ENCODE results near the gene RRM2. TPM values are rescaled to one million over a fixed set of nuclear protein-coding genes. Genes with fewer than 3 reads are reported as not detected.

Gene RRM2
- total RNA-seq, 1 donor from 2014 or later = 1.3 TPM

DNA sequence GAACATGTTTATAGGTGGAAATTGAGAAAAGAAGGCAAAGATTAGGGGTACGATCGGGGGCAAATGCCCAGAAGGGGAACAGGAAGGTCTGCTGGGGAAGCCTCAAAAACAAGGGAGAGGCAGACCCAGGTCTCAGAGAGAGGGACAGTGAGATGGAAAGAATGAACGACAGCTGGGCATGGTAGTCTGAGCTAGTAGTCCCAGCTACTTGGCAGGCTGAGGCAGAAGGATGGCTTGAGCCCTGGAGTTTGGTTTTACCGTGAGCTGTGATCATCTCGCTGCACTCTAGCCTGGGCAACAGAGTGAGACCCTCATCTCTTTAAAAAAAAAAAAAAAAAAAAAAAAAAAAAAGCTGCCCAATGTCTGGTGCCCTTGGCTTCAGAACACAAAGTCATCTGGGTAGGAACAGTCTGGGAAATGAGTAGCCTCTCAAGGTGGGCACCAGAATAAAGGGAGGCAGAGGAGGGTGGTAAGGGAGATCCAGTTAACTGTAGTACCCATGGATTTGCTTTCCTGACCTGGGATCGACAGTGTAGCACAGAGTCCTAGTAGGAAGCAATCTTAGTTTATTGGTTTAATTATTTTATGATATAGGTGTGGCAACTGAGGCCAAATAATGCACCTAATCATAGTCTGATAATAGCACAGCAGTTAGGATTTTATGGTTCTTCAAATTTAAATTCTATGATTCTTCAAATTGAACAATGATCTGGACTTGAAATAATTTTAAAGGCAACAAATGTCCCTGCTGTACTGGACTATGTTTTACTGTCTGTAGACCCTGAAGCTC, 3.5 kb downstream of the RRM2 start:
- ATAC-seq = no peak
- intact Hi-C loops (cut with micrococcal nuclease) = loop anchor here (2.0 kb wide), 1 partner anchor 309 kb away; no protein-coding TSS in a partner anchor
- DNase-seq = no peak

DNA sequence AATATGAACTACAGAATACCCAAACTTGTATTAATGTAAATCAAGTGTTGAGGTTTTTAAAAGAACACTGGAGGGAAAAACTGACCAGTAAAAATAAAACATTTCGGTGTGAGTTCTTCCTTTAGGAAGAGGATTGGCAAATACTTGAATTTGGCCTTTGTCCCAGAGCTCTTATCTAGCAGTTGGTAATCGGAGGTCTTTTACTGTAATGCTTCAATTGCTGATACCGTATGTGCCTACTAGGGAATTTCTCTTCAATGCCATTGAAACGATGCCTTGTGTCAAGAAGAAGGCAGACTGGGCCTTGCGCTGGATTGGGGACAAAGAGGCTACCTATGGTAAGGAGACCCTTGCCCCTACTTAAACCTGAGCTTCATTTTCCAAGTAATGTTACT, 4.1 kb downstream of the RRM2 start:
- intact Hi-C loops (cut with micrococcal nuclease) = no loop called here
- no peak for ATAC-seq
- no peak for DNase-seq

DNA sequence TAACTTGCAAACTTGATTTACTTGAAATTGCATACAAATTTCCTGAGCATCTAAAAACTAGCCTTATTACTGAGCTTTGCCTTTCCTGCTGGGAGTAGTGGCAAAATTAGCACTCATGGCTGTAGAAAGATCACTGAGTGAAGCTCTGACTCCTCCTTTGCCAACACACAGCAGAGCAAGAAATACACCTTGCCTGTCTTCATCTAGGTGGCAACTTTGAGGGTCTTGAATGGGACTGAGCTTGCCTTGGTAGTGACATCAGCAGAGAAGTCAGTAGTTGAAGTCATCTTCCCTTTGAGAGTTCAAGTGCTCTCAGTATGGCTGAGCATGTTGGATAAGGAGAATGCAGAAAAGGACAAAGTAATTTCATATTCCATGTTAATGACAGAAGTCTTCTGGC, 5.9 kb downstream of the RRM2 start:
- no peak for ATAC-seq
- DNase-seq = no peak
- intact Hi-C loops (cut with micrococcal nuclease) = no loop called here

DNA sequence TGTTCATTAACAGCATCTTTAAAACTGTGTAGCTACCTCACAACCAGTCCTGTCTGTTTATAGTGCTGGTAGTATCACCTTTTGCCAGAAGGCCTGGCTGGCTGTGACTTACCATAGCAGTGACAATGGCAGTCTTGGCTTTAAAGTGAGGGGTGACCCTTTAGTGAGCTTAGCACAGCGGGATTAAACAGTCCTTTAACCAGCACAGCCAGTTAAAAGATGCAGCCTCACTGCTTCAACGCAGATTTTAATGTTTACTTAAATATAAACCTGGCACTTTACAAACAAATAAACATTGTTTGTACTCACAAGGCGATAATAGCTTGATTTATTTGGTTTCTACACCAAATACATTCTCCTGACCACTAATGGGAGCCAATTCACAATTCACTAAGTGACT, 7.0 kb downstream of the RRM2 start:
- DNase-seq = no peak
- intact Hi-C loops (cut with micrococcal nuclease) = no loop called here
- no peak for ATAC-seq

DNA sequence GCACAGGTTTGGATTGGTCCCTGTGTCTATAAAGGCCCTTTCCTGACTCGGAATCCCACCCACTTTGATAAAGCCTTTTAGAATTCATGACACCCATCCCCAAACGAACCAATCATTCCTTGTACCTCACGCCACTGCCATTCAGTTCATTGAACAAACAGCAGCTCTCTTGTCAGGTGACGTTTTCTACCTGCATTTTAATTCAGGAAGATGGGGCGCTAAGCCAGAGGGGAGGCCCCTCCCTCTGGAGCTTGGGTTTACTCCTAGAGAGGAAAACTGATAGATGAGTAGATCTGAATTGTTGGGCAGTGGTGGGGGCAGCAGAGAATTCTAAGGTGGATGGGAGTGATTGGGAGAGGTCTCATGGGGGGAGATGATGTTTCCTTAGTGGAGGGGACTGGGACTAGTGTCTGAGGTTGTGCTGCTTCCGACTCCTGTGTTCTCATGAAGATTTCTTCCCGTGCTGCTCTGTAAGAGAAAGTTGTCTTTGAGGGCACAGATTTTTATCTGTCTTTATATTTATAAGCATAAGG, 9.6 kb downstream of the RRM2 start:
- no peak for DNase-seq
- ATAC-seq = no peak
- intact Hi-C loops (cut with micrococcal nuclease) = no loop called here

DNA sequence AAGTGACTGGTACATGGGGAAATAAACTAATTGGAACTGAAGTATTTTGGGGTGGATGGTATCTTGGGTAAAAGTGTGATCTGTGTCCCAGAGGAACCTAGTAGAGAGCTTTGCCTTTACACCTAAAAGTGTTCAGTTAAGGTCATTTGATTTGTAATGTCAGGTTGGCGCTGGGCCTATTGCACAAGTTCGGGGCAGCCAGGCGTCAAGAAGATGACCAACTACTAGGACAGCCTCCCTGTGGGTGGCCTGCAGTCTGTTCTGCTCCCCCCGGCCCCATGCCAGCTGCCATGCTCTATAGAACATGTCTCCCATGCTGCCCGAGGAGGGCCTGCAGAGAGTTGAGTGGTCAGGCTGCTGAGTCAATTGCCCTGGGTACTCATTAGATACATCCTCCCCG, 10.1 kb downstream of the RRM2 start:
- intact Hi-C loops (cut with micrococcal nuclease) = no loop called here
- no peak for ATAC-seq
- no peak for DNase-seq

DNA sequence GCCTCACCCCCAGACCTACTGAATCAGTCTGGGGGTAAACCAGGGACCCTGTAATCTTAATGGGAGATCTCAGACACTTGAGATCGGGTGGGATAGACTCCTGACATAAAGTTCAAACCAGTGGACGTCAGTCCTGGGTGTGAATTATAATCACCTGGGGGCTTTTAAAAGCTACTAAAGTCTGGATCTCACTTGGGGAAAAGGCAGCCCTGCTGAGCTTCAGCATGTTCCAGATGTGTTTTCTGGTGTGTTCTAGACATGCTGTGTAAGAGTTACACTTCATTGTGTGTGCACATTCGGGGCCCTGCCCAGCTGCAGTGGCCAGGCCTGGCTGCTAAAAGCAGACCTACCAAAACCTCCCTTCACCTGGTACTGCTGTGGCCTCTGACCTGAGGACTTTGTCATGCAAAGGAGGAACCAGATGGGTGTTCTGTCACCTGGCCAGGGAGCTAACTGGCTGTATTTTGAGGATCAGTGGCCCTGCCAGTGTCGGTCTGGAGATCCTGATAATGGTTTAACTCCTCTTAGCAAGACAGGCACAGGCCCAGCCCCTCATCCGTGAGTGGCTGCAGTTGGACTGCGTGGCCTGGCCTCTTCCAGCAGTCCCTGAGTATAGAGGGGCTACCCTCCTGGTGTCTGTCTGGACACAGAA, 10.6 kb downstream of the RRM2 start:
- no peak for DNase-seq
- ATAC-seq = no peak
- intact Hi-C loops (cut with micrococcal nuclease) = no loop called here

DNA sequence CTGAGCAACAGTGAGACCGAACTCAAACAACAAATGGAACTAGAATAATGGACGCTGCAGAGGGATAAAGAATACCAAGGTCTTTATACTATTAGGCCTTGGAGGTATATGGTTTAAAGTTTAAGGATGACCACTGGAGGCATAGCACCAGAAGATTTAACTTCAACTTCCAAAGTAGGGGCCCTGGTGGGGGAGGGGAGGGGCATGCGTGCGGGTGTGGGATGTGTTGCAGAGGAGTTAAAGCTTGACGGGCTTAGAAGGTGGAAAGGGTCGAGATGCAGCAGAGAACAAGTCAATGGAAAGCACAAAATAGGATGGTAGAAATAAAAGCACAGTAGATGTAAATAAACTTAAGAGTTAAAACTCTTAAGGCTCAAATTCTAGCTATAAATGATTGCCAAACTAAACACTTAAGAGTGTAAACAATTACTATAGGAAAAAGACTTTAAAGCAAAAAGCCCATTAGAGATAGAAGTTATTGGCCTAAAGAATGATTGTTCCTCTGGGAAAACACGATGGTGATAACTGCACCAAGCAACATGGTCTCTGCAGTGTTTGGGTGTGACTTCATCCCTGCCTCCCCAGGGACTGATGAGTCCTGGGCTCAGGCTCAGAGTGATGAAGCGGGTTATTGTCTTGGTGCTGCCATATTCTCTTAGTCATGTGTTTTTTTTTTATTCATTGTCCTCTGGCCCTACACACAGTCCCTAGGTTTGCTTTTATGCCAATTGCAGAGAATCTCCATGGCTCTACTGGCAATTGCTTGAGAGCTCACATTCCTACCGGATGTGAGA, 13.0 kb downstream of the RRM2 start:
- ATAC-seq (no peak), DNase-seq (no peak)
- intact Hi-C loops (cut with micrococcal nuclease) = no loop called here

DNA sequence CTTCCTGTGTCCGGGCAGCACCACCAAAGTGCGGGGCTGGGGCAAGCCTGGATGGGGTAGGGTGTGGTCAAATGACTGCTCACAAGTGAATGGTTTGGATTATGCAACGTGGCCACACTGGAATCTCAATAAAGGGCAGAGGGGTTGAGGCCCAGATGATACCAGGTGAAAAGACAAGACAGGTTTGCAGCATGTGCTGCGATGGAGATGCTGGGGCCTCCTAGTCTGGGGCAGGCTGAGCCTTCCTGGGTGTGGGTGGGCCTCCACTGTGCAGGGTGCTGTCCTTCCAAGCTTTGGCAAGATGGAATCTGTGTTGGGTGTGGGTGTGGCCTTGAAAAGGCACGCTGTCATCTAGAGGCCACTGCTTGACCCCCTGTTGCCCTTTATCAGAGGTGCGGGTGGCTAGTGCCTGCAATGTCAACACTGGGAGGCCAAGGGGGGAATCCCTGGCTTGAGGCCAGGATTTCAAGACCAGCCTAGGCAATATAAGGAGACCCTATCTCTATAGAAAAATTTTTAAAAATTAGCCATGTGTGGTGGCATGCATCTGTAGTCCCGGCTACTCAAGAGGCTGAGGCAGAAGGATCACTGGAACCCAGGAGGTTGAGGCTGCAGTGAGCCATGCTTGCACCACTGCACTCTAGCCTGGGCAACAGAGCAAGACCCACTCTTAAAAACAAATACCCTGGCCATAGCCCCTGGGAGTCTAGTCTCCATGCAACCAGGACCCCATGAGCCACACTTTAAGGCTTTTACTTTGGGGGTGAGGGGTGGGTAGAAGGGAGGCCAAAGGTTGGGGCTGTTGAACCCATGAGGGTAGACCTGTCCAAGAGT, 13.8 kb downstream of the RRM2 start:
- DNase-seq (no peak), ATAC-seq (no peak)
- intact Hi-C loops (cut with micrococcal nuclease) = no loop called here

DNA sequence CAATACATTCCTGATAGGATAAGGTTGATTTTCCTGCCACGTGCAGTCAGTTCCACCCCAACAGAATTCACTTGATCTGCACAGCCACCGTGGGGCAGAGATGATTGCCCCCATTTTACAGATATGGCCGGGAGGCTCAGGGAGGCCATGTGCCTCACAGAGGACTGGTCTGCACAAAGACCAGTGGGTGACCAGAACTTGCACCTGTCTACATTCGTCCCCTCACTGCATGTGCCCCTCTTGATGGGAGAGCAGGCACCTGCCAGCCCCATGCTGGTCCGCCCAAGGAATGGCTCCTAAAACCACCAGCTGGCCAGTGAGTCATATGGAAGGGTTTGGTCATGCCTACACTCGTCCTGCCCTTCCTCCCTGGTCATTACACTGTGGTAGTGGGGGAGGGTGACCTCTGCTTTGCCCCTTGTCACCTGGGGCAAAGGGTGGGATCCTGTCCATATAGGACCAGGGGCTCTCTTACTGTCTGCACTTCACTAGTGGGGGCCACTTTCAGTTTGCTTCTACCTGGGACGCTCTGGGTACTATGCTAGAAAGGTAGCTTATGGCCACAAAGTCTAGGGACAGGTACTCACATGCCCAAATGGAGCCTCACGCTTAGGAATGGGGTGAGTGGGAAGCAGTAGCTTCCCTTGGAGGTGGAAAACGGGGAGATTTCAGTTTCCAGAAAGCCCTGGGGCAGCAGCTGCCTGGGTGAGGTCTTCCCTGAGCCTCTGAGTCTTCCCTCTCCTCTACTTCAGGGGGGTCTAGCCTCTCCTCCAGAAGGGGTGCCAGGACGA, 14.7 kb downstream of the RRM2 start:
- ATAC-seq = no peak
- intact Hi-C loops (cut with micrococcal nuclease) = no loop called here
- no peak for DNase-seq

DNA sequence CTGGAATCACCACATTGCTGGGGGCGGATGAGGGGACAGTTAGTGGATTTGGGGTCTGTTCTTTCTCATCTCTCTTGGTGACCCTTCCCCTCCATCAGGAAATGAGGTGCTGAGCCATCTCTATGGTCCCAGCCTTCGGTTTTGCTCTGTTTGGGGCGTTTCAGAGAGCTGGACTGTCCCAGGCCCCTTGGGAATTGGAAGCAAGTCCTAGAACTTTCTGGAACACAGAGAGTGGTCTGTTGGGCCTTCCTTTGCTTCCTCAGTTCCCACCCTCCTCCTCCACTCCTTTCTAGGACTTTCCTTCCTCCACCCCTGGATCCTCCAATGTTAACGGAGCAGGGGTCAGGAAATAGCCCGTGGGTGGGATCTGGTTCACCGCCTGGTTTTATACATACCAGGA, 17.0 kb downstream of the RRM2 start:
- no peak for ATAC-seq
- DNase-seq = no peak
- intact Hi-C loops (cut with micrococcal nuclease) = no loop called here

DNA sequence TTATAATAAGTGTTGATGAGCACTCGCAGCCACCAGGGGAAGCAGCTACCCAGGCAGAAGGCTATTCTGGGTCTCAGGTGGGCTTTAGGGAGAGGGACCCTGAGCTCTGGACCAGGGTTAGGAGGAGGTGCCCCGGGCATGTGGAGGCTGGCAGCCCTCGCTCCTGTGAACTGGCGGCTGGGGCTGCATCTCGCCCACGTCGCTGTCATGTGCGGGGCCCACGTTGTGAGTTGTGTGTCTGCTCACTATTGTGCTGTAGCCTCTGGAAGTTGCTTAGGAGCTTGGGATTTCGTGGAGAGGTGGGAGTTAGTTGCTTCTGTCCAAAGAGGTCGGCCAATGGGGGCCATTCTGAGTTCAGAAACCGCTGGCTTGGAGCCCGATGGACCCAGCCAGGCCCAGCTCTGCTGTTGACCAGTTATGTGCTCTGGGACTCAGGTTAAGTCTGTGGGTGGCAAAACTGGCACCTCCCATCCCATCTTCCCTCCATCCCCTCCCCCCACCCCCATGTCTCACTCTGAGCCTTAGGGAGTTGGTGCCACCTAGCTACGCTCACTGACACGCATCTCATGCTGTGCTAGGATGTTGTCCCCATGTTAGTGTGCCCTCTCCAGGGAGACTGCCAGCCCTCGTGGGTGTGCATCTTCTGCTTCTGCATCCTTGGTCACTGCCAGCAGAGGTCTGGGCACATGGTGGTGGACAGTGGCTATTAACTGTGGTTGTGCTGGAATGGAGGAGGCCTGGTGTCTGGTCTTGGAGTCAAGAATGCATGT, 18.5 kb downstream of the RRM2 start:
- DNase-seq = no peak
- intact Hi-C loops (cut with micrococcal nuclease) = no loop called here
- ATAC-seq = no peak

DNA sequence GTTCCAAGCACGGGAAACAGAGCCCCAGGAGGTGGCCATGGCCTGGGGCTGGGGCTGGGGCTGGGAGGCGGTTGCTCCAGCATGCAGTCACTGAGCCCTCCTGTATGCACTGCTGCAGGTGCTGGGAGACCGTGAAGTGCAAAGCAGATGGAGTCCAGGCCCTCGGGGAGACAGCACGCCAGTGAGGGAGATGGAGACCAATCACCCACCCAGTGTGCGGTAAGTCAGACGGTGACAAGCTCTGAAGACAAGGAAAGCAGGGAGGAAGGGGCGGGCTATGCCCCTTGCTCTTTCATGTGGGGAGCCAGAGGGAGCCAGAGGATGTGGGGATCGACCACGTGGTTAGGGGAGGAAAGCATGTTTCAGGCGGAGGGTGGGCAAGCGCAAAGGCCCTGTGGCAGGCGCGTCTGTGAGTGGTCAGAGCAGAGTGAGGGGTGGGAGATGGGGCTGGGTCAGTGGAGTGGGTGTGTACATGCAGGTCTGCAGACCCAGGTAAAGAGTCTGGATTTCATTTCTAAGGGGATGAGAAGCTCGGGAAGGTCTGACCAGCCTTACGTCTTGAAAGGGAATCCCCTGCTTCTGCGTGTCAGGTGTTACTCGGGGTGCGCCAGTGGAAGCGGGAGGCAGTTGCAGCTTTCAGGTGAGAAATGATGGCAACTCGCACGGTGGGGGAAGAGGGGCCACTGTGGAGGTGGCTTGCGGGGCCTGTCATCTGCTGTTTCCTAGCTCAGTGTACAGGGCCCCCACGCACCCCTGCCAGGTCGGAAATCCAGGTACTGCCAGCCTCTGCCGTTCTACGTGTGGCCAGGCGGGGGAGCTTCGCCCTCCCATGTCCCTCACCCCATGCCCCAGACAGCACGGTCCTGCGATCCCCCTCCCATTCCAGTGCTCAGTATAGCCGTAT, 19.4 kb downstream of the RRM2 start:
- peak; percentile 55 for DNase-seq
- intact Hi-C loops (cut with micrococcal nuclease) = no loop called here
- ATAC-seq = peak; percentile 41

DNA sequence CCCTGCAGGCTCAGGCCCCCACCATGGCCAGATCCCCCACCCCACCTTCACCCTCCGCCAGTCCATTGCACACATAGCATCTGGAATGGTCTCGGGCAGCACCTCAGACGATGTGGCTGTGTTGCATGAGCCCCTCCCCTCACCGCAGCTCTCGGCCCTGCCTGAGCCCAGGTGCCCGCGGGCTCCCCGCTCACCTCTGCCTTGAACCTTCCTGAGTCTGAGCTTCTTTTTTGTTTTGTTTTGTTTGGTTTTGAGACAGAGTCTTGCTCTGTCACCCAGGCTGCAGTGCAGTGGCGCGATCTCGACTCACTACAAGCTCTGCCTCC, 20.1 kb downstream of the RRM2 start:
- DNase-seq (no peak), ATAC-seq (no peak)
- intact Hi-C loops (cut with micrococcal nuclease) = no loop called here

DNA sequence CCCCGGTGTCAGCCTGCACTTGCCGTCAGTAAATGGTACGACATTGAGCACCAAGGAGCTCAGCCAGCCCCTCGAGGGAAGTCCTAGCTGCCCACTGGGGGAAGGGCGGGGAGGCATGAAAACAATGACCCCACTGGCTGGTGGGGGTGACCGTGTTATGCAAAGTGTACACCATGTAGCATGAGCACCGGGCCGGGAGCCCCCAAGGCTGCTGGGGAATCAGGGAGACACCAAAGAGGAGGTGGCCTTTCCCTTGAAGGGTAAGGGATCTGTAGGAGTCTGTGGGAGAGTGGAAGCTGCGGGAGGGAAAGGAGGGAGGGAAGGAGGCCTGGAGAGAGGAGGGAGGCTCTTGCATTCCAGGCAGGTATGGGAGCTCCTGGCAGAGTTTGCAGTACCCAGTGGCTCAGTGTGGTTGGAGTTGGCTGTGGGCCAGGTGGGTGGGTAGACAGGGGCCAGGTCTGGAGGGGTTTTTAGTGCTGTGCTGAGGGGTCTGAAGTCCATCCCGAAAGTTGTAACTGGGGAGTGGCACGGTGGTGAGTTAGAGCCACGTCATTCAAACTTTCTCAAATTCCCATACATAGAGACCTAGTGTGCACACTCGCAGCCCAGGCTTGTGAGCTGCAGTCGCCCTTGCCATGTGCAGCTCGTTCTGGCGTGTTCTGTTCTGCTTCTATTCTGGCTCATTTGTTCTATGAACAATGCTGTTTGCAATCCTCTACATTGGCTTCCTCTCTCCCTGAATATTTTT, 22.4 kb downstream of the RRM2 start:
- ATAC-seq = peak; percentile 55
- intact Hi-C loops (cut with micrococcal nuclease) = loop anchor here (5.0 kb wide), 1 partner anchor 262 kb away; no protein-coding TSS in a partner anchor
- no peak for DNase-seq

All from left ventricle myocardium superior (tissue), 1 donor.